ENCODE measurements around the gene TMEM79. TPM values are rescaled to one million over a fixed set of nuclear protein-coding genes. Genes with fewer than 3 reads are reported as not detected.

Gene TMEM79
- total and polyA plus RNA-seq, 2 donors: 3.4 to 10.2 TPM

- Histone ChIP-seq H3K4me1 (ENCODE audit: control insufficient read depth in 2 of 2, insufficient read depth in 2 of 2, low read length in 2 of 2) (peaks cover 0 to 6% of the 10 kb centered on the region in 2 donors), H3K36me3 (ENCODE audit: control insufficient read depth in 2 of 2, insufficient read depth in 2 of 2, low read length in 1 of 2) (peaks cover 77 to 88% of the 10 kb centered on the region in 2 donors), H3K4me3 (ENCODE audit: low read length in 2 of 2) (no peak overlapping the region), H3K27me3 (ENCODE audit: control insufficient read depth in 2 of 2, insufficient read depth in 1 of 2, low read length in 1 of 2) (no peaks in the 10 kb centered on the region), H3K27ac (ENCODE audit: low read depth in 1 of 2, low read length in 1 of 2) (peak overlapping the region in 1 of 2 donors; percentile 7), H3K9me3 (ENCODE audit: control insufficient read depth in 2 of 2, insufficient read depth in 1 of 2, low read length in 1 of 2) (no peaks in the 10 kb centered on the region)
- 89% methylated on average over 2 of the region's 2 CpGs for WGBS
- DNase-seq (ENCODE audit: low read depth in 6 of 9, low spot score in 9 of 9): no peak
Measured at GRCh38 chr1:156257711-156258110, 26.4 kb upstream of the TMEM79 start.

- H3K27ac ChIP-seq (ENCODE audit: low read depth in 1 of 2, low read length in 1 of 2): no peak overlapping the region
- no peak overlapping the region for H3K4me3 ChIP-seq (ENCODE audit: low read length in 2 of 2)
- peaks cover 77 to 88% of the 10 kb centered on the region in 2 donors for H3K36me3 ChIP-seq (ENCODE audit: control insufficient read depth in 2 of 2, insufficient read depth in 2 of 2, low read length in 1 of 2)
- H3K9me3 ChIP-seq (ENCODE audit: control insufficient read depth in 2 of 2, insufficient read depth in 1 of 2, low read length in 1 of 2): no peaks in the 10 kb centered on the region
- H3K4me1 ChIP-seq (ENCODE audit: control insufficient read depth in 2 of 2, insufficient read depth in 2 of 2, low read length in 2 of 2): peaks cover 0 to 6% of the 10 kb centered on the region in 2 donors
- WGBS: 98% methylated on average over 8 of the region's 8 CpGs
- no peaks in the 10 kb centered on the region for H3K27me3 ChIP-seq (ENCODE audit: control insufficient read depth in 2 of 2, insufficient read depth in 1 of 2, low read length in 1 of 2)
- DNase-seq (ENCODE audit: low read depth in 6 of 9, low spot score in 9 of 9): no peak
Measured at GRCh38 chr1:156258859-156259258, 25.3 kb upstream of the TMEM79 start.

- Histone ChIP-seq H3K36me3 (ENCODE audit: control insufficient read depth in 2 of 2, insufficient read depth in 2 of 2, low read length in 1 of 2) (peaks cover 82 to 86% of the 10 kb centered on the region in 2 donors), H3K4me1 (ENCODE audit: control insufficient read depth in 2 of 2, insufficient read depth in 2 of 2, low read length in 2 of 2) (peaks cover 0 to 6% of the 10 kb centered on the region in 2 donors), H3K9me3 (ENCODE audit: control insufficient read depth in 2 of 2, insufficient read depth in 1 of 2, low read length in 1 of 2) (no peaks in the 10 kb centered on the region), H3K27me3 (ENCODE audit: control insufficient read depth in 2 of 2, insufficient read depth in 1 of 2, low read length in 1 of 2) (no peaks in the 10 kb centered on the region), H3K27ac (ENCODE audit: low read depth in 1 of 2, low read length in 1 of 2) (no peak overlapping the region), H3K4me3 (ENCODE audit: low read length in 2 of 2) (no peak overlapping the region)
- DNase-seq (ENCODE audit: low read depth in 6 of 9, low spot score in 9 of 9): no peak
- 96% methylated on average over 3 of the region's 3 CpGs for WGBS
Measured at GRCh38 chr1:156259805-156260204, 24.3 kb upstream of the TMEM79 start.

- 94% methylated on average over 2 of the region's 2 CpGs for WGBS
- Histone ChIP-seq H3K27me3 (ENCODE audit: control insufficient read depth in 2 of 2, insufficient read depth in 1 of 2, low read length in 1 of 2) (no peaks in the 10 kb centered on the region), H3K36me3 (ENCODE audit: control insufficient read depth in 2 of 2, insufficient read depth in 2 of 2, low read length in 1 of 2) (peaks cover 87 to 90% of the 10 kb centered on the region in 2 donors), H3K27ac (ENCODE audit: low read depth in 1 of 2, low read length in 1 of 2) (no peak overlapping the region), H3K9me3 (ENCODE audit: control insufficient read depth in 2 of 2, insufficient read depth in 1 of 2, low read length in 1 of 2) (peaks cover 0 to 4% of the 10 kb centered on the region in 2 donors), H3K4me3 (ENCODE audit: low read length in 2 of 2) (no peak overlapping the region), H3K4me1 (ENCODE audit: control insufficient read depth in 2 of 2, insufficient read depth in 2 of 2, low read length in 2 of 2) (peaks cover 0 to 6% of the 10 kb centered on the region in 2 donors)
- no peak for DNase-seq (ENCODE audit: low read depth in 6 of 9, low spot score in 9 of 9)
Measured at GRCh38 chr1:156260896-156261295, 23.2 kb upstream of the TMEM79 start.

GRCh38 chr1:156262461-156263287 is 21.5 kb upstream of the TMEM79 start:
- Histone ChIP-seq H3K27me3 (ENCODE audit: control insufficient read depth in 2 of 2, insufficient read depth in 1 of 2, low read length in 1 of 2) (no peaks in the 10 kb centered on the region), H3K27ac (ENCODE audit: low read depth in 1 of 2, low read length in 1 of 2) (no peak overlapping the region), H3K36me3 (ENCODE audit: control insufficient read depth in 2 of 2, insufficient read depth in 2 of 2, low read length in 1 of 2) (peaks cover 89 to 95% of the 10 kb centered on the region in 2 donors), H3K4me3 (ENCODE audit: low read length in 2 of 2) (no peak overlapping the region), H3K9me3 (ENCODE audit: control insufficient read depth in 2 of 2, insufficient read depth in 1 of 2, low read length in 1 of 2) (peaks cover 0 to 4% of the 10 kb centered on the region in 2 donors), H3K4me1 (ENCODE audit: control insufficient read depth in 2 of 2, insufficient read depth in 2 of 2, low read length in 2 of 2) (peaks cover 0 to 4% of the 10 kb centered on the region in 2 donors)
- no peak for DNase-seq (ENCODE audit: low read depth in 6 of 9, low spot score in 9 of 9)
- WGBS: 99% methylated on average over 9 of the region's 9 CpGs

GRCh38 chr1:156263288-156263655 is 20.9 kb upstream of the TMEM79 start:
- peaks cover 0 to 4% of the 10 kb centered on the region in 2 donors for H3K9me3 ChIP-seq (ENCODE audit: control insufficient read depth in 2 of 2, insufficient read depth in 1 of 2, low read length in 1 of 2)
- H3K4me1 ChIP-seq (ENCODE audit: control insufficient read depth in 2 of 2, insufficient read depth in 2 of 2, low read length in 2 of 2): no peaks in the 10 kb centered on the region
- peaks cover 89 to 95% of the 10 kb centered on the region in 2 donors for H3K36me3 ChIP-seq (ENCODE audit: control insufficient read depth in 2 of 2, insufficient read depth in 2 of 2, low read length in 1 of 2)
- DNase-seq (ENCODE audit: low read depth in 6 of 9, low spot score in 9 of 9): no peak
- H3K27me3 ChIP-seq (ENCODE audit: control insufficient read depth in 2 of 2, insufficient read depth in 1 of 2, low read length in 1 of 2): no peaks in the 10 kb centered on the region
- H3K27ac ChIP-seq (ENCODE audit: low read depth in 1 of 2, low read length in 1 of 2): no peak overlapping the region
- 98% methylated on average over 9 of the region's 9 CpGs for WGBS
- H3K4me3 ChIP-seq (ENCODE audit: low read length in 2 of 2): no peak overlapping the region

- no peak for DNase-seq (ENCODE audit: low read depth in 6 of 9, low spot score in 9 of 9)
- 98% methylated on average over 13 of the region's 13 CpGs for WGBS
- Histone ChIP-seq H3K4me3 (ENCODE audit: low read length in 2 of 2) (no peak overlapping the region), H3K4me1 (ENCODE audit: control insufficient read depth in 2 of 2, insufficient read depth in 2 of 2, low read length in 2 of 2) (no peaks in the 10 kb centered on the region), H3K36me3 (ENCODE audit: control insufficient read depth in 2 of 2, insufficient read depth in 2 of 2, low read length in 1 of 2) (peaks cover 83 to 85% of the 10 kb centered on the region in 2 donors), H3K27me3 (ENCODE audit: control insufficient read depth in 2 of 2, insufficient read depth in 1 of 2, low read length in 1 of 2) (no peaks in the 10 kb centered on the region), H3K27ac (ENCODE audit: low read depth in 1 of 2, low read length in 1 of 2) (no peak overlapping the region), H3K9me3 (ENCODE audit: control insufficient read depth in 2 of 2, insufficient read depth in 1 of 2, low read length in 1 of 2) (peaks cover 0 to 4% of the 10 kb centered on the region in 2 donors)
Measured at GRCh38 chr1:156266051-156266450, 18.1 kb upstream of the TMEM79 start.

- Histone ChIP-seq H3K27me3 (ENCODE audit: control insufficient read depth in 2 of 2, insufficient read depth in 1 of 2, low read length in 1 of 2) (no peaks in the 10 kb centered on the region), H3K4me3 (ENCODE audit: low read length in 2 of 2) (no peak overlapping the region), H3K36me3 (ENCODE audit: control insufficient read depth in 2 of 2, insufficient read depth in 2 of 2, low read length in 1 of 2) (peaks cover 82 to 84% of the 10 kb centered on the region in 2 donors), H3K27ac (ENCODE audit: low read depth in 1 of 2, low read length in 1 of 2) (no peak overlapping the region), H3K9me3 (ENCODE audit: control insufficient read depth in 2 of 2, insufficient read depth in 1 of 2, low read length in 1 of 2) (peaks cover 0 to 4% of the 10 kb centered on the region in 2 donors), H3K4me1 (ENCODE audit: control insufficient read depth in 2 of 2, insufficient read depth in 2 of 2, low read length in 2 of 2) (no peaks in the 10 kb centered on the region)
- WGBS: over 99% methylated on average over 4 of the region's 4 CpGs
- no peak for DNase-seq (ENCODE audit: low read depth in 6 of 9, low spot score in 9 of 9)
Measured at GRCh38 chr1:156268336-156268735, 15.8 kb upstream of the TMEM79 start.

- peaks cover 0 to 4% of the 10 kb centered on the region in 2 donors for H3K9me3 ChIP-seq (ENCODE audit: control insufficient read depth in 2 of 2, insufficient read depth in 1 of 2, low read length in 1 of 2)
- H3K4me1 ChIP-seq (ENCODE audit: control insufficient read depth in 2 of 2, insufficient read depth in 2 of 2, low read length in 2 of 2): no peaks in the 10 kb centered on the region
- 96% methylated on average over 3 of the region's 3 CpGs for WGBS
- H3K36me3 ChIP-seq (ENCODE audit: control insufficient read depth in 2 of 2, insufficient read depth in 2 of 2, low read length in 1 of 2): peaks cover 85 to 89% of the 10 kb centered on the region in 2 donors
- no peak for DNase-seq (ENCODE audit: low read depth in 6 of 9, low spot score in 9 of 9)
- no peak overlapping the region for H3K27ac ChIP-seq (ENCODE audit: low read depth in 1 of 2, low read length in 1 of 2)
- H3K27me3 ChIP-seq (ENCODE audit: control insufficient read depth in 2 of 2, insufficient read depth in 1 of 2, low read length in 1 of 2): no peaks in the 10 kb centered on the region
- H3K4me3 ChIP-seq (ENCODE audit: low read length in 2 of 2): no peak overlapping the region
Measured at GRCh38 chr1:156270314-156270713, 13.8 kb upstream of the TMEM79 start.
